ENCODE data around the gene CRHR2.

The CRHR2 gene

DNA sequence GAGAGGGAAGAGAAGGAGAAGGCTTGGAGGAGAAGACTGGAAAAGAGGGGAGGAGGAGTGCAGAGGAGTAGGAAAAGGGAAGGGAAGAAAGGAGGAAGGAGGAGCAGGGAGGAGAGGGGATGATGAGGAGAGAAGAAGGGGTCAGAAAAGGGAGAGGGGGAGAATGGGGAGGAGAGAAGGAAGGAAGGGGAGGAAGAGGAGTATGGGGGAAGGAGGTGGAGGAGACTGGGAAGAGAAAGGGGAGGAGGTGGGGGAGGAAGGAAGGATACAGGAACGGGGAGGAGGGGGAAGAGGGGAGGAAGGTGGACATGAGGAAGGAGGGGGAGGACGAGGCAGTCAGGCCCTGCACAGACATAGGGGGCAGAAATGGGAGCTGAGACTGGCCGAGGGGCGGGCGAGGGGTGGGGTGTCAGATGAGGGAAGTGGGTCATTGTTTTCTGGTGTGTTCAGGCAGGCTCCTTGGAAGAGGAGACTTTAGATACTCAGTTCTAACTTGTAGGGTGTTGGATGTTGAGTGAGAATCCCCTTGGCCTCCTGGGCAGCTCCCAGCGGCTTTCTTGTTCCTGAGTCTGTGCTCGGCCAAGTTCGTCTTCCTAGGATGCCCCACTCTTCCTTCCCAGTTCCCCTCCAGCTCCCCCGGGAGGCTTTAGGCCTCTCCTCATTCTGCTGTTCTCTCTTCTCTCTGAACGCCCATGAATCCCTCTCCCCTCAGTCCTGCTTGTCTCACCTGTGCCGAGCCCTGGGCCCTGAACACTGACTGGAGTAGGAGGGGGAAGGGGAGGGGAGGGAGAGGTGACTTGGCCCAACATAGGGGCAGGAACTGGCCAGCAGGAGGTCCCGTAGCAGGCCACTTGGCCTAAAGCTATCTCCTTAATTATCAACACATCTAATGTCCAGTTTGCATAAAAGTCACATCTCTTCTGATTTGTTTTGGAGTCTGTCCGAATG, 12.8 kb upstream of the CRHR2 start:
- no peaks in the 10 kb centered on the region for H3K4me1 ChIP-seq (ENCODE audit: control insufficient read depth, insufficient read depth, low read length, unreplicated experiment)
- H3K36me3 ChIP-seq (ENCODE audit: insufficient read depth, low read length): no peaks in the 10 kb centered on the region
- H2AFZ ChIP-seq (ENCODE audit: low read length, unreplicated experiment): no peak overlapping the region
- H3K27ac ChIP-seq (ENCODE audit: low read depth, low read length): no peak overlapping the region
- H3K4me3 ChIP-seq (ENCODE audit: low read depth, low read length): no peak overlapping the region
- no peaks in the 10 kb centered on the region for H3K79me2 ChIP-seq (ENCODE audit: control insufficient read depth, insufficient read depth, low read length, unreplicated experiment)
- peaks cover 57% of the 10 kb centered on the region for H3K27me3 ChIP-seq (ENCODE audit: insufficient read depth, low read length)

DNA sequence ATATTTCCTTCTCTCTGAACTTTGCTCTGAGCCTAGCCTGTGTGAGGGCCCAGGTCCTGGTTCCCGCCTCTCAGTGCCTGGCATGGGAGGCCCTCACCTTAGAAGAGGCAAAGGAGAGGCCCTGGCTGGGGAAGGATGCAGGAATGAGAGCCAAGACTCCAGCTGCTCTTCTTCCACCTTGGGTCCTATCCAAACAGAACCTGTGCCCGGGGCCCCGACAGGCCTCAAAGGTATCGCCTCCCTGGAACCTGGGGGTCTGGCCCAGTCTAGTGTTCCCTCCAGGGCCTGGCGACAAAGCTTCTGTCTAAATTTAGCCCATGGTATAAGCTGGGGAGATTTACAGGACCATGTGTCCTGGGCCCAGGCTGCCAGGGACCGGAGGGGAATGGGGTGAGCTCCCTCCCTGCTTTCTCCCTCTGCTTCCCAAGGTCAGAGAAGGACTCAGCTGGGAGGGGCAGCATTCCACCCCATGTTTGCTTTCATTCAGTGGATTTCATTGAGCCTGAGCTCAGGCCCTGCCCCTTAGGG, 12.0 kb upstream of the CRHR2 start:
- H3K4me1 ChIP-seq (ENCODE audit: control insufficient read depth, insufficient read depth, low read length, unreplicated experiment): no peaks in the 10 kb centered on the region
- H2AFZ ChIP-seq (ENCODE audit: low read length, unreplicated experiment): no peak overlapping the region
- no peak overlapping the region for H3K4me3 ChIP-seq (ENCODE audit: low read depth, low read length)
- no peaks in the 10 kb centered on the region for H3K36me3 ChIP-seq (ENCODE audit: insufficient read depth, low read length)
- no peaks in the 10 kb centered on the region for H3K79me2 ChIP-seq (ENCODE audit: control insufficient read depth, insufficient read depth, low read length, unreplicated experiment)
- peaks cover 55% of the 10 kb centered on the region for H3K27me3 ChIP-seq (ENCODE audit: insufficient read depth, low read length)
- H3K27ac ChIP-seq (ENCODE audit: low read depth, low read length): no peak overlapping the region

DNA sequence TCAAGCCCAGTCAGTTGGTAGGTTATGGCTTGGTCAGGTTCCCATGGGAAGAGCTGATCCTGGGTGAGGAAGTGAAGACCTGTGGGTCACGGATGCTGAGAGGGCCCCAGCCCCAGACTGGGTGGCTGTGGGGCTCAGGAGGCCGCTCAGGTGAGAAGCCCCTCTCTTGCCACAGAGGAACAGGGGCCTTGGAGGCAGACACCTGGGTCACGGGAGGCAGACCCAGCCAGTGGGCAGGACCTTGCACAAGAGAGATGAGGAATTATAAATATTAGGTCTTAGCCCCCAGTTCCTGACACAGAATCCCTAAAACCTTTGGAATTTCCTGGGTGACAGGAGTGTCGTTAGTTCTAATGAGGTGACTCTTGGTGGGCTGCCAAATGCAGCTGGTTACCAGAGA, 10.6 kb upstream of the CRHR2 start:
- no peaks in the 10 kb centered on the region for H3K36me3 ChIP-seq (ENCODE audit: insufficient read depth, low read length)
- no peak overlapping the region for H3K4me3 ChIP-seq (ENCODE audit: low read depth, low read length)
- H3K27ac ChIP-seq (ENCODE audit: low read depth, low read length): no peak overlapping the region
- H2AFZ ChIP-seq (ENCODE audit: low read length, unreplicated experiment): no peak overlapping the region
- no peaks in the 10 kb centered on the region for H3K4me1 ChIP-seq (ENCODE audit: control insufficient read depth, insufficient read depth, low read length, unreplicated experiment)
- no peaks in the 10 kb centered on the region for H3K79me2 ChIP-seq (ENCODE audit: control insufficient read depth, insufficient read depth, low read length, unreplicated experiment)
- H3K27me3 ChIP-seq (ENCODE audit: insufficient read depth, low read length): peaks cover 51% of the 10 kb centered on the region

DNA sequence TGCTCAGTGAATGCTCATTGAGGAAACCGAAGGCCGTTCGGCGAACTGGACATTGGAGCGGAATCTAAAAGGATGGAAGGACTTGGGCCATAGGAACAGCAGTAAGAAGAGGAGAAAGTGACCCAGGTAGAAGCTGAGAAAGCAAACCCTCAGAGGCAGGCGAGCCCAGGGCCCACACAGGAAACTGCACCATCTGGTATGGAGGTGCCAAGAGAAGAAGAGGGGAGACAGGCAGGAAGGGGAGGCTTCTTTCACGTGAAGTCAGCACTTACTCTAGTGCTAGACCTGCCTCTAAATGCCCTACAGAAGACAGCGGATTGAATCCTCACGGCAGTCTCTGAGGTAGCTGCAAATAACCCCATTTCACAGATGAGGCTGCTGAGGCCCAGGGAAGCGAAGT, 10.2 kb upstream of the CRHR2 start:
- Histone ChIP-seq H3K27ac (ENCODE audit: low read depth, low read length) (no peak overlapping the region), H3K79me2 (ENCODE audit: control insufficient read depth, insufficient read depth, low read length, unreplicated experiment) (no peaks in the 10 kb centered on the region), H3K27me3 (ENCODE audit: insufficient read depth, low read length) (peaks cover 51% of the 10 kb centered on the region), H2AFZ (ENCODE audit: low read length, unreplicated experiment) (no peak overlapping the region), H3K4me3 (ENCODE audit: low read depth, low read length) (no peak overlapping the region), H3K36me3 (ENCODE audit: insufficient read depth, low read length) (no peaks in the 10 kb centered on the region), H3K4me1 (ENCODE audit: control insufficient read depth, insufficient read depth, low read length, unreplicated experiment) (no peaks in the 10 kb centered on the region)

DNA sequence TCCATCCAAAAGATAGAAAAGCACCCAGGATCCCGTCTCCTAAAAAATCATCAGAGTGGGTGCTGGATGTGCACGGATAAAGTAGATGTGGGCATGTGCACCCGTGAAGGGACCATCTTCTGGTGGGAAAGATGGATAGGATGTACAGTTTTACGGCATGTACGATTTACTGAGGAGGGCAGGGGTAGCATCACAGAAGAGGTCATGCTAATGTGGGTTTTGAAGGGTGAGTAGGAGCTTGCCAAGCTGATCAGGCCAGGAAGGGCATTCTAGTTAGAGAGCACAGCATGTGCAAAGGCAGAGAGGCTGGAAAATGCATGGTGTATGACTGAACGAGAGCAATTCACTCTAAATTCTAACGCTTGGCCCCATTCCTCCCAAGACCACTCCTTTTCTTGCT, 7.8 kb upstream of the CRHR2 start:
- H3K4me3 ChIP-seq (ENCODE audit: low read depth, low read length): no peak overlapping the region

DNA sequence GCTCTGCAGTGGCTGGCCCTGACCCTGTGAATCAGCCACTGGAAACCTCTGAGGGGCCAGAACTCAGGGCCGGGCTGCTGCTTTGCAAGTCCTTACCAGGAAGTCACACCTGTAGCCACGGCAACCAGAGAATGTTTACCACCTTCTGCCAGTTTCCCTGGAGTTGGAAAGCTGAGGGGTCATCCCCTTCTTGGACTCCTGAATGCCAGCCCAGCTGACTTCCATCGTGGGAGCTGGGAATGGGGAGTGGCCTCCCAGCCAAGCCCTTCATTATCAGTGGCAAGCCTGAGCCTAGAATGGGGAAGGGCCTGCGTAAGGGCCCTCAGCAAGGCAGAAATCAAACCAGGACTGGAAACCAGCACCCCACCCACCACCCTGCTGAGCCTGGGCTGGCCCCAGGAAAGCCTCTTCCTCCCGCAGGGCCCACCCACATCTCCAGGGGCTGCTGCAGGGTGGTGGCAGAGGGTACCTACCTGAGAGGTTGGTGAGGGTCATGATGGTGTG, 6.5 kb upstream of the CRHR2 start:
- Histone ChIP-seq H3K27me3 (ENCODE audit: insufficient read depth, low read length) (peaks cover 71% of the 10 kb centered on the region), H3K4me3 (ENCODE audit: low read depth, low read length) (no peak overlapping the region), H3K27ac (ENCODE audit: low read depth, low read length) (no peak overlapping the region), H3K4me1 (ENCODE audit: control insufficient read depth, insufficient read depth, low read length, unreplicated experiment) (no peaks in the 10 kb centered on the region), H3K79me2 (ENCODE audit: control insufficient read depth, insufficient read depth, low read length, unreplicated experiment) (no peaks in the 10 kb centered on the region), H2AFZ (ENCODE audit: low read length, unreplicated experiment) (no peak overlapping the region), H3K36me3 (ENCODE audit: insufficient read depth, low read length) (no peaks in the 10 kb centered on the region)

More for the DNA sequence above, 7.8 kb upstream of the CRHR2 start:
- H3K4me1 ChIP-seq (ENCODE audit: control insufficient read depth, insufficient read depth, low read length, unreplicated experiment): no peaks in the 10 kb centered on the region
- H3K27ac ChIP-seq (ENCODE audit: low read depth, low read length): no peak overlapping the region
- no peaks in the 10 kb centered on the region for H3K79me2 ChIP-seq (ENCODE audit: control insufficient read depth, insufficient read depth, low read length, unreplicated experiment)
- no peaks in the 10 kb centered on the region for H3K36me3 ChIP-seq (ENCODE audit: insufficient read depth, low read length)
- no peak overlapping the region for H2AFZ ChIP-seq (ENCODE audit: low read length, unreplicated experiment)
- H3K27me3 ChIP-seq (ENCODE audit: insufficient read depth, low read length): peaks cover 67% of the 10 kb centered on the region

DNA sequence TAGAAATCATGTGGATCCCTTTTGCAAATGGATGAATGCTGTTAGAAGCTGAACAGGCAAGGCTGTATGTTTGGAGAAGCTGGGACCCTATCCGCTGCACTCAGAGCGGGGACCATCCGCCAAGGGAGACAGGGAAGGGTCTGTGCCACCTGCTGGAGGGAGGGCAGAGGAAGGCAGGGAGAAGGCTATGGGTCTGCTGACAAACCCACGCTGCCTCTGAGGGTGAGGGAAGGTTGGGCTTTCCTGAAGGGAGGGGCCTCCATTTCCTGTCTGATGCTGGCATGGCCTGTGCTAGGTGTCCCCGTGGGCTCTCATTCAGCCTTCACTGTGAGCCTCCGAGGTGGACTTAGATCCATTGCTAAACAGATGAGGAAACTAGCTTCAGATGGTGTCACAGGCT, 5.3 kb upstream of the CRHR2 start:
- no peak overlapping the region for H2AFZ ChIP-seq (ENCODE audit: low read length, unreplicated experiment)

DNA sequence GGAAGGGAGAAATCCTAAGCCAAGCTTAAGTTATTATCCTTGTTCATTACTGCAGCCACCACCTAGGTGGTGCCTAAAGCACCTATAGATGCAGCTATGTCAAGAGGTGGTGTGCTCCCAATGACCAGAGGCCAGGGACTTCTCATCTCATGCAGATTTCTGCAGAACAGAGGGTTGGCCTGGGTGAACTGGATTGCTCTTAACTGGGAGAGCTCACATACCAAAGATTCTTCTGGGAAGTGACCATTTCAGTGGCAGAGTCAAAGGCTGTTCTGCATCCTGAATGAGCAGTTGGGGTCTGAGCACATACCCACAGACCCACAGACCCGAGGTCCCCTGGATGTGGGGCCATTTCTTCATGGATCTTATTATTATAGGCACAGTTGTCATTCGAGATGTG, 2.1 kb upstream of the CRHR2 start:
- peaks cover 75% of the 10 kb centered on the region for H3K27me3 ChIP-seq (ENCODE audit: insufficient read depth, low read length)
- H3K4me3 ChIP-seq (ENCODE audit: low read depth, low read length): no peak overlapping the region
- H3K79me2 ChIP-seq (ENCODE audit: control insufficient read depth, insufficient read depth, low read length, unreplicated experiment): no peaks in the 10 kb centered on the region
- no peak overlapping the region for H2AFZ ChIP-seq (ENCODE audit: low read length, unreplicated experiment)
- H3K4me1 ChIP-seq (ENCODE audit: control insufficient read depth, insufficient read depth, low read length, unreplicated experiment): no peaks in the 10 kb centered on the region
- no peak overlapping the region for H3K27ac ChIP-seq (ENCODE audit: low read depth, low read length)
- no peaks in the 10 kb centered on the region for H3K36me3 ChIP-seq (ENCODE audit: insufficient read depth, low read length)

More for the DNA sequence above, 5.3 kb upstream of the CRHR2 start:
- Histone ChIP-seq H3K79me2 (ENCODE audit: control insufficient read depth, insufficient read depth, low read length, unreplicated experiment) (no peaks in the 10 kb centered on the region), H3K36me3 (ENCODE audit: insufficient read depth, low read length) (no peaks in the 10 kb centered on the region), H3K27me3 (ENCODE audit: insufficient read depth, low read length) (peaks cover 71% of the 10 kb centered on the region), H3K27ac (ENCODE audit: low read depth, low read length) (no peak overlapping the region), H3K4me3 (ENCODE audit: low read depth, low read length) (no peak overlapping the region), H3K4me1 (ENCODE audit: control insufficient read depth, insufficient read depth, low read length, unreplicated experiment) (no peaks in the 10 kb centered on the region)

DNA sequence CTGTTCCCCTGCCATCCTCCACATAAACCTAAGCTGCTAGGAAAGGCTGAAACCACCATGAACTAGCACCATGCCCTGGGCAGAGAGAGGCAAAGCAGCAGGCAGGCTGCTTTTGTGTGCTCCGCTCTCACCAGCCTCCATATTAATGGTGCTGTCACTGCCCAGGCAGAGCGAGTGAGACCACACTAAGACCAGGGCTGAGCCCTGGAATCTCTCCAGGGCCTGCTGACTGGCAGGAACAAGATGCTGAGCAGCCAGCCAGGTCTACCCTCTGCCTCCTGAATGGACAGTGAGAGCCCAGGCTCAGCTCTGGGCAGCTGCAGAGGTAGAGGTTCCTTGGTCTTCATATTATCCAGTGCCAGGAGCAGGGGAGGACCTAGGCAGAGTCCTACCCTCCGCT, 1.6 kb upstream of the CRHR2 start:
- no peak overlapping the region for H3K27ac ChIP-seq (ENCODE audit: low read depth, low read length)
- no peak overlapping the region for H2AFZ ChIP-seq (ENCODE audit: low read length, unreplicated experiment)
- no peaks in the 10 kb centered on the region for H3K36me3 ChIP-seq (ENCODE audit: insufficient read depth, low read length)
- no peak overlapping the region for H3K4me3 ChIP-seq (ENCODE audit: low read depth, low read length)
- H3K79me2 ChIP-seq (ENCODE audit: control insufficient read depth, insufficient read depth, low read length, unreplicated experiment): no peaks in the 10 kb centered on the region
- H3K27me3 ChIP-seq (ENCODE audit: insufficient read depth, low read length): peaks cover 81% of the 10 kb centered on the region
- no peaks in the 10 kb centered on the region for H3K4me1 ChIP-seq (ENCODE audit: control insufficient read depth, insufficient read depth, low read length, unreplicated experiment)

DNA sequence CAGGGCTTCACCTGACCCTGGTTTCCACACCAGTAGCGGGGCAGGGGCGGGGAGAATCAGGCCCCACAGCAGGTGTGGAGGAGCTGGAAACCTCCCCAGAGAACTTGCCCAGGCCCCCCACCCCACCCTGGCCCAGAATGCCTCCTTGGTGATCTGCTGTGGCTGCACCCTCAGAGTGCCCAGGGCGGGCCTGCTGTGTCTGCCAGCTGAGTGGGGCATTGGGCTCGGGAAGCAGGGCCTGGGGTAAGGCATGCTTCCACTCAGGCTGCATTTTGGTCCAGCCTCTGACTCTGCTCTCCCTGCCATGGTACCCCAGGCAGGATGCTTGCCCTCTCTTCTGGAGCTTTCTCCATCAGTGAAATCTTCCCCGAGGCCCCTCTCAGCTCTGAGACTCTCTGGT, 1.1 kb upstream of the CRHR2 start:
- Histone ChIP-seq H3K4me3 (ENCODE audit: low read depth, low read length) (no peak overlapping the region), H3K36me3 (ENCODE audit: insufficient read depth, low read length) (no peaks in the 10 kb centered on the region), H3K27ac (ENCODE audit: low read depth, low read length) (no peak overlapping the region), H3K4me1 (ENCODE audit: control insufficient read depth, insufficient read depth, low read length, unreplicated experiment) (no peaks in the 10 kb centered on the region), H3K79me2 (ENCODE audit: control insufficient read depth, insufficient read depth, low read length, unreplicated experiment) (no peaks in the 10 kb centered on the region), H2AFZ (ENCODE audit: low read length, unreplicated experiment) (no peak overlapping the region), H3K27me3 (ENCODE audit: insufficient read depth, low read length) (peaks cover 86% of the 10 kb centered on the region)

DNA sequence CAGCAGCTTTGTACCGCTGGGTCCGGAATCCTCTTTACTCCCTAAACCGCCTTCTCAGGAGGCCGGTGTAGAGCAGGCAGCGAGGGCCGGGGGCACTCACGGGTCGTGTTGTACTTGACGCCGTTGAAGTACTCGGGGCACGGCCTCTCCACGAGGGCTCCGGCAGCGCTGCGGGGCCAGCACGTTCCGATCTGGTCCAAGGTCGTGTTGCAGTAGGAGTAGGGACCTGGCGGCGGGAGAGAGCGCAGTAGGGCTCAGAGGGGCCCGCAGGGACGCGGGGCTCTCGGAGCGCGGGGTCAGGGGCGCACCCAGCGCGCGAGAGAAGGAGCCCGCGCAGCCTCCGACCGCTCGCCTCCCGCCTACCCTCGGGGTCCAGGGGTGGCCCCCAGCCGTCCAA, 443 bp downstream of the CRHR2 start:
- H3K4me3 ChIP-seq (ENCODE audit: low read depth, low read length): peak overlapping the region; percentile 56
- no peaks in the 10 kb centered on the region for H3K36me3 ChIP-seq (ENCODE audit: insufficient read depth, low read length)
- no peaks in the 10 kb centered on the region for H3K79me2 ChIP-seq (ENCODE audit: control insufficient read depth, insufficient read depth, low read length, unreplicated experiment)

More for the DNA sequence above, 443 bp downstream of the CRHR2 start:
- peaks cover 97% of the 10 kb centered on the region for H3K27me3 ChIP-seq (ENCODE audit: insufficient read depth, low read length)
- no peak overlapping the region for H3K27ac ChIP-seq (ENCODE audit: low read depth, low read length)
- no peak overlapping the region for H2AFZ ChIP-seq (ENCODE audit: low read length, unreplicated experiment)
- no peaks in the 10 kb centered on the region for H3K4me1 ChIP-seq (ENCODE audit: control insufficient read depth, insufficient read depth, low read length, unreplicated experiment)
